Pancreas (tissue), 10 donors: Measurements from ENCODE around the gene RIMS3. TPM values are rescaled to one million over a fixed set of nuclear protein-coding genes. Genes with fewer than 3 reads are reported as not detected.
A peak's percentile ranks its signal among the peaks of the same experiment; 100 is the strongest.

Experiments
- ATAC-seq, 4 donors: fragments of 200-7000 bp; cut with Tn5 transposase; one replicate each; pipeline versions ENCODE4 v1.8.0 to v1.9.1; 2020; ENCODE audit warnings: mild to moderate bottlenecking in 4 of 4, moderate library complexity in 4 of 4
- DNase-seq, 6 donors: peaks; one replicate each; pipeline ENCODE4 v3.0.0-alpha.2; 2020
- FAIRE-seq: peaks from 2 replicates; lab custom pipeline; 2012; peaks lifted over from hg19 to GRCh38; lab: Jason Lieb, UNC
- H3K27ac ChIP-seq, 4 donors: fragments of 200-600 bp; sonication (generic); 1 replicate in 3 of 4; 2 replicates in 1 of 4; pipeline versions ENCODE4 v1.5.0 to v1.8.0; 2020
- H3K27me3 ChIP-seq, 4 donors: fragments of 200-600 bp; one replicate each; pipeline ENCODE4 v1.8.0; 2021
- H3K36me3 ChIP-seq, 3 donors: fragments of 200-600 bp; sonication (generic) in 1 of 3; one replicate each; pipeline versions ENCODE4 v1.5.0 to v1.8.0; 2020 to 2021
- H3K4me1 ChIP-seq, 3 donors: fragments of 200-600 bp; one replicate each; pipeline ENCODE4 v1.8.0; 2021
- H3K4me3 ChIP-seq, 4 donors: fragments of 200-600 bp; sonication (generic) in 2 of 4; one replicate each; pipeline versions ENCODE4 v1.5.0 to v1.8.0; 2020 to 2021
- H3K9me3 ChIP-seq, 4 donors: fragments of 200-600 bp; one replicate each; pipeline ENCODE4 v1.8.0; 2021
- CTCF ChIP-seq, 4 donors: fragments of 200-600 bp; sonication (generic) in 3 of 4; IDR thresholded peaks; one replicate each; pipeline versions ENCODE4 v1.5.0 to v1.8.0; 2021; ENCODE audit warnings: antibody characterized with exemption in 4 of 4
- WGBS, 2 donors: extraction: QIAGEN DNeasy Blood & Tissue Kit; methylation state at CpG; one replicate each; pipeline ENCODE4 v1.1.7; 2013; 5-methylcytosine and 5-hydroxymethylcytosine counted together
- intact Hi-C, 3 donors: fragments of 100-400 bp; cut with DNase I; formaldehyde crosslinking; loops; one replicate each; pipeline versions ENCODE4 v1.11.1 to v1.14.2; 2022
- polyA plus RNA-seq, 2 donors: library from polyadenylated mRNA; stranded (reverse); fragments of 200-250 nt; gene quantifications; one replicate each; pipeline ENCODE4 v1.2.3, GENCODE V29; 2013
- total RNA-seq, 6 donors: library from RNA; stranded (reverse); fragmentation: NEBNext Ultra II Directional in 4 of 6; extraction: Animal tissue kit (Norgen Biotek cat#: 25700) in 4 of 6; gene quantifications; one replicate each; pipeline versions ENCODE4 v1.2.1 to v1.2.4, GENCODE V29; 2021 to 2023
- donor health status: healthy with polysubstance abuse.
- donor health status: DM: no; HTN: no; CAD: no; lungs with moderate emphysema.
- donor health status: DM: no; HTN: no; CAD: no.
- donor health status: control.
- donor health status: control.
- donor health status: Bipolar disorder and iron deficiency.
- donor health status: DM: yes; HTN: yes; CAD: no.
- donor health status: DM: no; HTN: no; CAD: no.
- donor health status: DM: no; HTN: no; CAD: no.
- donor health status: DM: yes; HTN: yes; CAD: no.

Gene RIMS3
- 1 to 10 TPM in 1 of 6 donors, under 1 TPM in 5; 0.55 to 2.7 (median 0.77) TPM for total RNA-seq
- under 1 TPM; 0.49 to 0.54 TPM for polyA plus RNA-seq

GRCh38 chr1:40665335-40666171, at the start of gene RIMS3:
Gene RIMS3, minus strand, starts transcription at chr1:40665682. Its CDS starts 23,757 bp downstream, at chr1:40641925.
- no peaks in the 10 kb centered on the region for H3K9me3 ChIP-seq
- intact Hi-C loops = no loop called here
- 2 to 3% methylated on average over 30 to 59 of the region's 59 CpGs for WGBS, 2 donors
- peak within 1 kb of the TSS; percentile 55 to 68 (median 62) for H3K4me3 ChIP-seq
- peaks cover 0 to 3% (median 0%) of the 10 kb centered on the region in 3 donors for H3K4me1 ChIP-seq
- no peaks in the 10 kb centered on the region for H3K36me3 ChIP-seq
- TF ChIP-seq CTCF (IDR thresholded peaks at IDR 0.05) = no peak
- no peaks in the 10 kb centered on the region for H3K27me3 ChIP-seq
- peak; percentile 90 to 96 (median 96) for ATAC-seq
- no peak within 1 kb of the TSS for H3K27ac ChIP-seq
- peak; percentile 67 to 97 (median 86) for DNase-seq
- no peak for FAIRE-seq

GRCh38 chr1:40712997-40713396, 47.5 kb upstream of the RIMS3 start:
- no peaks in the 10 kb centered on the region for H3K9me3 ChIP-seq
- DNase-seq = no peak
- ATAC-seq = no peak
- no peak for TF ChIP-seq CTCF (IDR thresholded peaks at IDR 0.05)
- peak overlapping the region in 2 of 4 donors; percentile 60 to 66 for H3K27ac ChIP-seq
- intact Hi-C loops = no loop called here
- peaks cover 55 to 89% (median 61%) of the 10 kb centered on the region in 3 donors for H3K4me1 ChIP-seq
- H3K4me3 ChIP-seq = no peak overlapping the region
- no peak for FAIRE-seq
- no peaks in the 10 kb centered on the region for H3K27me3 ChIP-seq
- H3K36me3 ChIP-seq = no peaks in the 10 kb centered on the region

GRCh38 chr1:40712405-40712944, 47.0 kb upstream of the RIMS3 start:
- Histone ChIP-seq H3K27ac (peak overlapping the region in 2 of 4 donors; percentile 60 to 66), H3K36me3 (no peaks in the 10 kb centered on the region), H3K4me3 (no peak overlapping the region), H3K27me3 (no peaks in the 10 kb centered on the region), H3K4me1 (peaks cover 49 to 84% (median 56%) of the 10 kb centered on the region in 3 donors), H3K9me3 (no peaks in the 10 kb centered on the region)
- ATAC-seq (peak in 3 of 4 donors; percentile 8 to 9 (median 8)), FAIRE-seq (no peak), DNase-seq (peak in 4 of 6 donors; percentile 14 to 44 (median 36))
- intact Hi-C loops = no loop called here
- 25 to 34% methylated on average over 5 of the region's 5 CpGs for WGBS, 2 donors
- TF ChIP-seq CTCF (IDR thresholded peaks at IDR 0.05) = no peak

- FAIRE-seq = no peak
Measured at GRCh38 chr1:40711465-40712404, 46.3 kb upstream of the RIMS3 start.

More at GRCh38 chr1:40711465-40712404, 46.3 kb upstream of the RIMS3 start:
- WGBS, 2 donors = 4 to 5% methylated on average over 3 of the region's 3 CpGs
- Histone ChIP-seq H3K27ac (peak overlapping the region in 2 of 4 donors; percentile 60 to 82), H3K9me3 (no peaks in the 10 kb centered on the region), H3K27me3 (no peaks in the 10 kb centered on the region), H3K4me1 (peaks cover 42 to 77% (median 48%) of the 10 kb centered on the region in 3 donors), H3K4me3 (peak overlapping the region in 1 of 4 donors; percentile 48), H3K36me3 (no peaks in the 10 kb centered on the region)
- ATAC-seq = peak in 1 of 4 donors; percentile 1
- no peak for TF ChIP-seq CTCF (IDR thresholded peaks at IDR 0.05)
- DNase-seq = no peak
- intact Hi-C loops = no loop called here
